ENCODE data around the gene RDH16. TPM values are rescaled to one million over a fixed set of nuclear protein-coding genes. Genes with fewer than 3 reads are reported as not detected.

Gene RDH16
- total RNA-seq, 1 experiment from 2014 or later = 0.39 TPM

DNA sequence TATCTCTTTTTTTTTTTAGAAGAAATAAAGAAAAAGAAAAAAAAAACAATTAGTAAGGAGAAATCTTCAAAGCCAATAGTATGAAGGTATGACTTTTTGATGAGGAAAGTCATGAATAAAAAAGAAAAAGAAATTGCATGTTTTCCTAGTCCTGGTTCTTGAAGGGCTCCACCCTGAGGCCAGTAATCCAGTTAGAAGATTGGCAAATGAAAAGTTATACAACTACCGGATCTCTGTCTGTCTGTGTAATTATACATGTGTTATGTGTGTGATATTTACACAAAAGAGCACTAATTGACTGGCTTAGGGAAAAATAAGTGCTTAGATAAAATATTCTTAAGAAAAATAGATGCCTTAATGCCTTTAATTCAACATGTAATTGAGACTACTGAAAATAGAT lies 51.6 kb downstream of the RDH16 start:
- peaks cover 15% of the 10 kb centered on the region for H3K9me3 ChIP-seq
- Mint-ChIP-seq H3K4me1 (ENCODE audit: low read depth, unreplicated experiment) (no peaks in the 10 kb centered on the region), H3K27me3 (ENCODE audit: insufficient read depth, unreplicated experiment) (no peaks in the 10 kb centered on the region), H3K4me3 (ENCODE audit: unreplicated experiment) (no peak overlapping the region), H3K27ac (ENCODE audit: unreplicated experiment) (no peak overlapping the region), H3K9me3 (ENCODE audit: unreplicated experiment) (peaks cover 41% of the 10 kb centered on the region), H3K36me3 (ENCODE audit: insufficient read depth, unreplicated experiment) (no peaks in the 10 kb centered on the region)
- no peak for DNase-seq
- no peaks in the 10 kb centered on the region for H3K36me3 ChIP-seq (ENCODE audit: control insufficient read depth, insufficient read depth, low read length)
- no peaks in the 10 kb centered on the region for H3K4me1 ChIP-seq
- POLR2A ChIA-PET = no interaction called here
- intact Hi-C loops (cut with micrococcal nuclease; ENCODE audit: unreplicated experiment) = no loop called here
- CTCF ChIA-PET = no interaction called here
- TF ChIP-seq, protein P1, sequence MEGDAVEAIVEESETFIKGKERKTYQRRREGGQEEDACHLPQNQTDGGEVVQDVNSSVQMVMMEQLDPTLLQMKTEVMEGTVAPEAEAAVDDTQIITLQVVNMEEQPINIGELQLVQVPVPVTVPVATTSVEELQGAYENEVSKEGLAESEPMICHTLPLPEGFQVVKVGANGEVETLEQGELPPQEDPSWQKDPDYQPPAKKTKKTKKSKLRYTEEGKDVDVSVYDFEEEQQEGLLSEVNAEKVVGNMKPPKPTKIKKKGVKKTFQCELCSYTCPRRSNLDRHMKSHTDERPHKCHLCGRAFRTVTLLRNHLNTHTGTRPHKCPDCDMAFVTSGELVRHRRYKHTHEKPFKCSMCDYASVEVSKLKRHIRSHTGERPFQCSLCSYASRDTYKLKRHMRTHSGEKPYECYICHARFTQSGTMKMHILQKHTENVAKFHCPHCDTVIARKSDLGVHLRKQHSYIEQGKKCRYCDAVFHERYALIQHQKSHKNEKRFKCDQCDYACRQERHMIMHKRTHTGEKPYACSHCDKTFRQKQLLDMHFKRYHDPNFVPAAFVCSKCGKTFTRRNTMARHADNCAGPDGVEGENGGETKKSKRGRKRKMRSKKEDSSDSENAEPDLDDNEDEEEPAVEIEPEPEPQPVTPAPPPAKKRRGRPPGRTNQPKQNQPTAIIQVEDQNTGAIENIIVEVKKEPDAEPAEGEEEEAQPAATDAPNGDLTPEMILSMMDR (IDR thresholded peaks at IDR 0.05; ENCODE audit: insufficient read depth in 1 of 2, low read depth in 1 of 2, low read length in 1 of 2, severe bottlenecking in 1 of 2, unreplicated experiment in 1 of 2) = no peak
- BruUV-seq (replicated peaks) = no TSS peak
- H3K4me3 ChIP-seq (ENCODE audit: low read depth, low read length) = no peak overlapping the region
- H3K27me3 ChIP-seq (replicated peaks; ENCODE audit: control insufficient read depth, insufficient read depth, low read length) = no peaks in the 10 kb centered on the region

DNA sequence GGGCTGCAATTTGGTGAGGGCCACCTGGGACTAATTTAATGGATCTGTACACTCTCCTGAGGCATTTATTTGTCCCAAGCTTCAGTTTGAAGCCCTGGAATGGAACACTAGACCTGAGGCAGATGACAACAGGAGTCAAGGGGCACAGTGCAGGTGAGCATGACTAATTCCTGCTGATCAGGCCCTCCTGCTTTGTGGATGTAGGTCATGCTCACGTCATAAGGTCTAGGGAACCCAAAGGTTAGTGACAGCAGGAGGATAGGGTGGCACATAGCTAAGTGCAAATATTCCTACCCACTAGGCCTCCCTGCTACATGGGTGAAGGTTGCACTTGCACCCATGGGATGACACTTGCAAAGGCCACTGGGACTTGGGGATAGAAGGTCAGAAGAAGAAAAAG lies 54.0 kb downstream of the RDH16 start:
- CTCF ChIA-PET = no interaction called here
- H3K9me3 Mint-ChIP-seq (ENCODE audit: unreplicated experiment) = peaks cover 27% of the 10 kb centered on the region
- intact Hi-C loops (cut with micrococcal nuclease; ENCODE audit: unreplicated experiment) = no loop called here
- no peaks in the 10 kb centered on the region for H3K27me3 Mint-ChIP-seq (ENCODE audit: insufficient read depth, unreplicated experiment)
- Histone ChIP-seq H3K4me3 (ENCODE audit: low read depth, low read length) (no peak overlapping the region), H3K36me3 (ENCODE audit: control insufficient read depth, insufficient read depth, low read length) (no peaks in the 10 kb centered on the region), H3K27me3 (replicated peaks; ENCODE audit: control insufficient read depth, insufficient read depth, low read length) (no peaks in the 10 kb centered on the region), H3K4me1 (no peaks in the 10 kb centered on the region), H3K9me3 (peaks cover 13% of the 10 kb centered on the region)
- POLR2A ChIA-PET = no interaction called here
- no peak overlapping the region for H3K27ac Mint-ChIP-seq (ENCODE audit: unreplicated experiment)
- TF ChIP-seq, protein P1 (IDR thresholded peaks at IDR 0.05; ENCODE audit: insufficient read depth in 1 of 2, low read depth in 1 of 2, low read length in 1 of 2, severe bottlenecking in 1 of 2, unreplicated experiment in 1 of 2) = no peak
- no peaks in the 10 kb centered on the region for H3K4me1 Mint-ChIP-seq (ENCODE audit: low read depth, unreplicated experiment)
- no peaks in the 10 kb centered on the region for H3K36me3 Mint-ChIP-seq (ENCODE audit: insufficient read depth, unreplicated experiment)
- DNase-seq = no peak
- H3K4me3 Mint-ChIP-seq (ENCODE audit: unreplicated experiment) = no peak overlapping the region
- no TSS peak for BruUV-seq (replicated peaks)

Other genes starting within 250 kb of the RDH16 start
- 784 and 804 TPM in 2 replicates for gene NACA, start 232.3 kb downstream of the RDH16 start, total RNA-seq (2022)
- gene PRIM1, start 205.3 kb downstream of the RDH16 start, total RNA-seq (2022) = 38.0 and 40.2 TPM in 2 replicates
- 1.6 and 2.5 TPM in 2 replicates for gene HSD17B6, start 194.3 kb downstream of the RDH16 start, total RNA-seq (2022)
- not detected in 2 replicates for gene SDR9C7, start 23.2 kb downstream of the RDH16 start, total RNA-seq (2022)
- gene ZBTB39, start 48.9 kb upstream of the RDH16 start, total RNA-seq (2022) = 12.2 and 12.8 TPM in 2 replicates
- 1.6 and 3.1 TPM in 2 replicates for gene TAC3, start 58.9 kb upstream of the RDH16 start, total RNA-seq (2022)
- gene MYO1A, start 92.5 kb upstream of the RDH16 start, total RNA-seq (2022) = 9.3 and 11.9 TPM in 2 replicates
- 38.3 and 40.1 TPM in 2 replicates for gene NEMP1, start 121.2 kb upstream of the RDH16 start, total RNA-seq (2022)
- 15.7 and 16.4 TPM in 2 replicates for gene NAB2, start 131.5 kb upstream of the RDH16 start, total RNA-seq (2022)
- 44.2 and 49.5 TPM in 2 replicates for gene STAT6, start 153.8 kb upstream of the RDH16 start, total RNA-seq (2022)
- gene LRP1, start 170.9 kb upstream of the RDH16 start, total RNA-seq (2022) = 106 and 111 TPM in 2 replicates
- not detected in 2 replicates for gene LRP1-AS, start 190.0 kb upstream of the RDH16 start, total RNA-seq (2022)